HS-27A (cell line): Measurements from ENCODE around the gene CREB1.
A peak's percentile ranks its signal among the peaks of the same experiment; 100 is the strongest.

ENCODE experiments used
- DNase-seq: peaks from one replicate; pipeline ENCODE4 v3.0.0-alpha.2; 2012; ENCODE audit warnings: low read depth, missing footprints

CREB1 gene

GRCh38 chr2:207504513-207505170, 25.1 kb upstream of the CREB1 start:
- no peak for DNase-seq

- DNase-seq, result no peak
Measured at GRCh38 chr2:207505171-207505570, 24.6 kb upstream of the CREB1 start.

DNA sequence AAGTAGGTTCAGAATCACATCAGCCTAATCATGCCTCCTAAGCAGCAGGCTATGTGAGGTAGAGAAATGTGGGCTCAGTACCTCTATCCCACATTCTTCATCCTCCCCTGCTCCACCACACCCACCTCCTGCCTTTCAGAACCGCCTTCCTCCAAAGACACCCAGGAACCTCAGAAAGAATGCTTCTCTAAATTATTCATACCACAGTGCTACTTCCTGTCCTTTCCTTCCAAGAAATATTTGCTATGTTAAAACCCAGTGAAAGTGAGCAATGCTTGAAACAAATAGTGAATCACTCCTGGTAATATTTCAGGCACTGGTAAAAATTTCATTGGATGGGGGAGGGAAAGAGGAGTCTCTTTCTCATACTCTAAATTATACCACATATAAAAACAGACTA, 24.0 kb upstream of the CREB1 start:
- peak; percentile 62 for DNase-seq

DNA sequence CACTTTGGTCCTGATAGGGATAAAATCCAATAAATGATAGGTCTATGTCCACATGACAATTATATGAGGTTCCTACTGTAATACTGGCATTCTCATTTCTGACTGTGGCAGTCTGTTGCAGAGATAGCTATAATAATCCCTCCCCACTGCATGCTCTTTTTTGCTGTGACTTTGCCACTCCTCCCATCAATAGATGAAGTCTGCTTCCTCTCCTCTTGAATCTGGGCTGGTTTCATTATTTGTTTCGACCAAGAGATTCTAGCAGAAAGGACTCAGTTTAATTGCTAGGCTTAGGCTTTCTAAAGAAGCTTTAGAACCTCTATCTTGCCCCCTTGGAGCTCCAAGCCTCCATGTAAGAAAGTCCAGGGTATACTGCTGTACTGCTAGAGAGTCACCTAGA, 23.3 kb upstream of the CREB1 start:
- DNase-seq, result no peak

- no peak for DNase-seq
Measured at GRCh38 chr2:207510148-207510547, 19.6 kb upstream of the CREB1 start.

DNA sequence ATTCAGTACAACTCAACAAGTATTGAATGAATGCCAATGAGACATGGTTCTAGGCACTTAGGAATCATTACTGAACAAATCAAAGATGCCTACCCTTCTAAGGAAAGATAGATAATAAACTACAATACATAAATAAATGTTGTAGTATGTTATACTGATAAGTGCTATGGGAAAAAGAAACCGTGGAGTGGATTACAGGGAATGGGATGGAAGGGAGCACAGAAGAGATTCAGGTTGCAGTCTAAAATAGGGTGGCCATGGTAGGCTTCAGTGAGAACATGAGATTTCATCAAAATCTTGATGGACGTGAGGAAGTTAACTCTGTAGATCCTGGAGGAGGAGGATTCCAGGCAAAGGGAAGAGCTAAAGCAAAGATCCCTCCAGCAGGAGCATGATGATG, 17.9 kb upstream of the CREB1 start:
- no peak for DNase-seq

DNA sequence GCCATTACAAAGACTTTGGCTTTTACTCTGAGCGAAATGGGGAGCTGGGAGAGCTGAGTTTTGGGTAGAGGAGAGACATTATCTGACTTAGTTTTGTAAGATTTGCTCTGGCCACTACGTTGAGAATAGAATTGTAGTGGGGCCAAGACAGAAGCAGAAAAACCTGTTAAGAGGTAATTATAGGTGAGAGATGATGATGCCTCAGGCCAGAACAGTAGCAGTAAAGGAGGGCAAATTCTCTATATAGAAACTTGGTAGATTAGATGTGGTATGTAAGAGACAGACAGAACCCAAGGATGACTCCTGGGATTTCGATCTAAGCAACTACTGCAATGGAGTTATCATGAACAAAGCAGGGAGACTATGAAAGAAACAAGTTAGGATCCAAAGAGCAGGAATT, 17.4 kb upstream of the CREB1 start:
- no peak for DNase-seq

DNA sequence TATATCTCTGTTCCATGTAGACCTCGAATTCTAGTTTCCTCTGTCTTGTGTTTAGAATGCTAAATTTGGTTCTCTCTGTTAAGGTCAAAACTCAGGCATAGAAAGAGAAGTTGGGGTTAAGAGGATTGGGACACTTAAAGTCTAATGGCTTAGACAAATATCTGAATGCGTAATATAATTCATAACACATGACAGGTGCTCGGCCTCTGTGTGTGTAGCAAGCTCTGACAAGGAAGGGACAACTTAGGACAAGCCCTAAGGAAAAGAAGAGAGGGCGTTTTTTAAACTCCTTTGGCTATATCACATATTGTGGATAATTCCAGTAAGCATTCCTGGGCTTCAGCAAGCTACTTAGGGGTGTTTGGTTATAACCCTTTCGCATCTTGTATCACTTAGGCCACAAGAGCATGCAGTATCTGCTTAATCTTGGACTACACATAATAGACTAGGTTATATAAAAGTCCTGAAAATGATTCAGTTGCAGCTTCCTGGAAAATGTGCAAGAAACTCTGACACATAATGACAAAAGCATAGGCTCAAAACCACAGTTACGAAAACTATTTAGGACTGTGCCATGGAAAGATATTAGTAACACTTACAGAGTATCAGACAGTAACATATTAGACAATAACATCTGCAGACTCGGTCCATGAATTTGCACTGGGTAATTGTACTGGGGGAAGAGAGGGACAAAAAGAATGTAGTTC, 16.1 kb upstream of the CREB1 start:
- DNase-seq, result peak; percentile 76

- DNase-seq, result no peak
Measured at GRCh38 chr2:207514451-207514850, 15.3 kb upstream of the CREB1 start.

DNA sequence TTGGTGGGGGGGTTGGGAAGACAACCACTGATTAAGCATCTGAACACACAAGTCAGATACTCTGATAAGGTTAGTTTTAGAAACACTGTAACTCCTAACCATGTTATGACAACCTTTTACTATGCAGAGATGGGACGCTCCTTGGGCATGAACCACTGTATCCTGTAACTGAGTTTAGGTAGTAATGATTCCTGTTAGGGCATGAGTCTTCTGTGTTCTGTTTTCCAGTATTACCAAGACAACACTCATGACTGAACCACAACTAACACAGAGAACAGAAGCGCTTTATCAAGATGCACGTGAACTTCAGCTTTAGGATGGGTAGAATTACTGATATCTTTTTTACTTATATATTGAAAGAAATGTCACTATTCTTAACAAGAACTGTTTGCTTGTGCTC, 14.1 kb upstream of the CREB1 start:
- DNase-seq, result no peak

DNA sequence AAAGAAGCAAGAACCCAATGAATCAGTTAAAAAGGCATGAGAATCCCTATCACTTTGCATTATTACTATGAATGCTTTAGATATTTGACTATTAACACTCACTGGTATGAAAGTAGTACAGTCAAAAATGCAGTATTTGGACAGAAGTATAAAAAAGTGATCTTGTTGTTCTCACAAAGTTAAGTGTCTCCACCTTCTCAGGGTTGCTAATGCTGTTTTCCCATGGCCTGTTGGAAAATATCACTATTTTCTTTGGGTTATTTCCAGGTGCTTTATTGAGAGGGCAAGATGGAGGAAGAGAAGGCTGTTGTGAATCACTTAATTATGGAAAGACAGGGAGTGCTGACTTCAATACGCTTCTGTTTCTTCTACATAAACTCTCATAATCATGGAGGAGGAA, 13.6 kb upstream of the CREB1 start:
- DNase-seq, result no peak

- DNase-seq, result no peak
Measured at GRCh38 chr2:207523005-207523404, 6.8 kb upstream of the CREB1 start.

DNA sequence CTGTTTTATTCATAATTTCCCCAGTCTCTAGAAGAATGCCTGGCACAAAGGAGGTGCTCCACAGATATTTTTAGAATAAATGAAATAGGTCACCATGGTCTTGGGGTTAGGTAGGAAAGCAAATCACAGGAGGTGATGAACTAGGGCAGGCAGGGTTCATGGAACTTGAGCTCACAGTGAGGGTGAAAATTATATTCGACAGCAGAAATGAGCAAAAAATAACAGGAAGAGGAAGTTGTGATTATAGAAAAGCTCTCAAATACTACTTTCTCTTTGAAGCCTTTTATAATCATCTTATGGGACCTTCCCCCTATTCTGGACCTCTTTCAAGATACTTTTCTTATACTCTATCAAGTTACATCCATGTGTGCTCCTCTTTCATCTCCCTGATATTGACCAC, 4.5 kb upstream of the CREB1 start:
- no peak for DNase-seq

DNA sequence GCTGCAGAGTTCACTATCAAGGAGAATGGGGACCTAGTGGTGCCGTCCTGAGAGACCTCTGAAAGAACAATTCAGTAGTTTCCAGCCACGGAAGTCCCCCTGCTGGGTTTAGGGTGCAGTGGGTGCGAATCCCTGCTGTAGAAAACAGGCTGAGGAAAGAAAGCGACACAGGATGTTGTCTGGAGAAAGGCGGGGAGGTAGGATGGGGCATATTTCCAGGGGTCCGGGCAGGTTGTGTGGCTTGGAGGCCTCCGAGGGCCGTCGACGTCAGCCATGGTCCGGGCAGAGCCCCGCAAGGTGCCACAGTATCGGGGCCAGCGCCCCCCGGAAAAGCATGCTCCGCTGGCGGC, 807 bp upstream of the CREB1 start:
- DNase-seq, result no peak

DNA sequence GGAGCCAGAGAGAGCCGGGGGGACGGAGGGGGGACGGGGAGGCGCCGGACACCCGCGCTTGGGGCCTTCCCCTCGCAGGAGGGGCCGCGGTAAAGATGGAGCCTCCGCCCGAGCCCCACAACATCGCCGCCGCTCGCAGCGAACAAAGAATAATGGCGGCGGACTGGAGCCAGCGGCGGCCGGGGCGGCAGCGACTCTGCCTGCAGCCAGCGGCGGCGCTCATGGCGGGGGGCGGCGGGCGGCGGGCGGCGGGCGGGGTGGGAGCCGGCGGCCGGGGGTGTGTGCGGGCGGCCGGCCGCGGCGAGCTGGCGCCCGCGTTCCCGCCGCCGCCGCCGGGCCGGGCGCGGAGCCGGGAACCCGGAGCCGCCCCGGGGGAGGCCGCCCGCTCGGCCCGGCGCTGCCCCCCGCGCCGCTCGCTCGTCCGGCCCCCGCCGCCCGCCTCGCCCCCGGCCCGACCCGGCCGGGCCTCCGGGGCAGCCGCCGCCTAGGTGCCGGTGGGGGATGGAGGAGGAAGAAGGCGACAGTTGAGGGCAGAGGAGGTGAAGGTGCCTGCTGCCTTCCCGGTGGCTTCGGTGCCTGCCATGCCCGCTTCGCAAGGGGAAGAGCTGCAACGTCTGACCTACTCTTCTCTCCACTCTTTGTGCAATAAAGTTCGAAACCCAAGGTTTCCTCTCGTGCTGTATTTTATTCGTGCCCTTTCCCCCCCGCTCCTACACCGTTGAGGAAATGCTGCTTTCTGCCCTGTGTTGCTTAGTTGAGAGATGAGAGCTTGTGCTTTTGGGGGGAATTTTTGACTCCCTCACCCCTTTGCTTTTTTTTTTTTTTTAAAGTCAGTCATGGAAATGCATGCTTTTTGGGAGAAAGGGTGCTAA, 634 bp downstream of the CREB1 start:
- DNase-seq, result no peak

- DNase-seq, result no peak
Measured at GRCh38 chr2:207531032-207531952, 1.5 kb downstream of the CREB1 start.

- no peak for DNase-seq
Measured at GRCh38 chr2:207532676-207533075, 2.9 kb downstream of the CREB1 start.

- no peak for DNase-seq
Measured at GRCh38 chr2:207533461-207534008, 3.8 kb downstream of the CREB1 start.

GRCh38 chr2:207534417-207534816, 4.7 kb downstream of the CREB1 start:
- no peak for DNase-seq

- DNase-seq, result no peak
Measured at GRCh38 chr2:207539470-207539869, 9.7 kb downstream of the CREB1 start.

GRCh38 chr2:207540431-207540830, 10.7 kb downstream of the CREB1 start:
- DNase-seq, result no peak

GRCh38 chr2:207541933-207542332, 12.2 kb downstream of the CREB1 start:
- DNase-seq, result no peak
